OCI-LY3 (cell line): ENCODE measurements around the gene TICAM1.

ENCODE experiments used
- H2AFZ ChIP-seq: fragments of 200-600, 300-600 bp; shearing (Covaris generic); 2 replicates; pipeline ENCODE4 v1.6.0; 2014; ENCODE audit warnings: antibody characterized with exemption, low read depth, low read length
- H3K27ac ChIP-seq: fragments of 200-600, 300-600 bp; sonication (generic); 2 replicates; pipeline ENCODE4 v1.5.1; 2014; ENCODE audit warnings: mild to moderate bottlenecking, low read length, moderate library complexity, mixed read lengths
- H3K27me3 ChIP-seq: fragments of 200-600, 300-600 bp; sonication (generic); 2 replicates; pipeline ENCODE4 v1.6.1; 2014; ENCODE audit warnings: low read depth, low read length, mixed read lengths
- H3K36me3 ChIP-seq: fragments of 200-600, 300-600 bp; sonication (generic); replicated peaks from 2 replicates; pipeline ENCODE3; 2014; ENCODE audit warnings: low read depth, low read length, mixed read lengths
- H3K4me1 ChIP-seq: fragments of 300-600, 200-600 bp; sonication (generic); 2 replicates; pipeline ENCODE4 v1.6.1; 2014; ENCODE audit warnings: low read length, mixed read lengths
- H3K4me2 ChIP-seq: fragments of 200-600, 300-600 bp; sonication (generic); 2 replicates; pipeline ENCODE4 v1.6.1; 2014; ENCODE audit warnings: low read length, mixed read lengths
- H3K4me3 ChIP-seq: fragments of 300-600, 200-600 bp; sonication (generic); 2 replicates; pipeline ENCODE4 v1.5.1; 2014; ENCODE audit warnings: antibody characterized with exemption, mild to moderate bottlenecking, low read length, moderate library complexity
- H3K79me2 ChIP-seq: fragments of 300-600, 200-600 bp; shearing (Covaris generic); 2 replicates; pipeline ENCODE4 v1.6.1; 2014; ENCODE audit warnings: mild to moderate bottlenecking, low read length, mixed read lengths
- H3K9ac ChIP-seq: fragments of 300-600, 200-600 bp; shearing (Covaris generic); 2 replicates; pipeline ENCODE4 v1.6.0; 2014; ENCODE audit warnings: mild to moderate bottlenecking, low read length, moderate library complexity
- H3K9me3 ChIP-seq: fragments of 200-600, 300-600 bp; shearing (Covaris generic); 2 replicates; pipeline ENCODE4 v1.6.1; 2014; ENCODE audit warnings: low read length, mixed read lengths; ENCODE audit not compliant: insufficient read depth
- H4K20me1 ChIP-seq: fragments of 200-600, 300-600 bp; sonication (generic); 2 replicates; pipeline ENCODE4 v1.6.1; 2016; ENCODE audit warnings: low read length, mixed read lengths; ENCODE audit not compliant: insufficient read depth
- EZH2phosphoT487 ChIP-seq: fragments of 200-600 bp; shearing (Covaris generic); IDR thresholded peaks from 2 replicates; pipeline ENCODE4 v1.6.1; 2018; ENCODE audit warnings: antibody characterized with exemption, mixed run types, low read depth
- TF ChIP-seq, protein P1 (sequence below): fragments of 200-600, 300-600 bp; sonication (generic); IDR thresholded peaks from 2 replicates; pipeline ENCODE4 v1.5.1; 2014; ENCODE audit warnings: antibody characterized with exemption, low read length, low read depth

Gene TICAM1

DNA sequence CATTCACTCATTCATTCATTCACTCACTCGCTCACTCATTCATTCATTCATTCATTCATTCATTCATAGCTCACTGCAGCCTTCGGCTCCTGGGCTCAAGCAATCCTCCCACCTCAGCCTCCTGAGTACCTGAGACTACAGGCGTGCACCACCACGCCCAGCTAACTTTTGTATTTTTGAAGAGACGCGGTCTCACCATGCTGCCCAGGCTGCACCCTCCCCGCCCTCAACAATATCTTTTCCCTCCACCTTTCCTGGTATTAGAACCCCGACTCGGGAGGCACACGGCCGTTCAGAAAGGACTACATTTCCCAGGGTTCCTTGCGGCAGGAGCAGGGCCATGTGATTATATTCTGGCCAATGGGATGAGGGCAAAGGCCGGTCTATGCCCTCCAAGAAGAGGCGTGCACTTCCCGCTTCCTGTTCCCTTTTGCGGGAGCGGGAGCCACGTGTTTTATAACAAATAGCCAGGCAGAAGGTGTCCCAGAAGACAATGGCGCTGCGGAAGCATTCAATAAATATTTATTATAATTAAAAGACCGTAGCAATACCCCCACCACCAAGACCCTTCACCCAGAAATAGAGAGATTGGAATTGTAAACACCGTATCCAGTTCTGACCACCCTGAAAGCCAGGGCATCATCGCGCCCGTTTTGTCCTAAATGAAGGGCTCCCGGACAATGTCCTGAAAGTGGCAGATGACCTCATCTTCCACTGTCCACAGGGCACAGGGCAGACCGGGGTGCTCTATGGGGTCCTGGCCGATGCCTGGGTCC lies 15.9 kb downstream of the TICAM1 start:
- no peak overlapping the region for H3K4me2 ChIP-seq
- no peak for TF ChIP-seq EZH2phosphoT487
- TF ChIP-seq, protein P1, sequence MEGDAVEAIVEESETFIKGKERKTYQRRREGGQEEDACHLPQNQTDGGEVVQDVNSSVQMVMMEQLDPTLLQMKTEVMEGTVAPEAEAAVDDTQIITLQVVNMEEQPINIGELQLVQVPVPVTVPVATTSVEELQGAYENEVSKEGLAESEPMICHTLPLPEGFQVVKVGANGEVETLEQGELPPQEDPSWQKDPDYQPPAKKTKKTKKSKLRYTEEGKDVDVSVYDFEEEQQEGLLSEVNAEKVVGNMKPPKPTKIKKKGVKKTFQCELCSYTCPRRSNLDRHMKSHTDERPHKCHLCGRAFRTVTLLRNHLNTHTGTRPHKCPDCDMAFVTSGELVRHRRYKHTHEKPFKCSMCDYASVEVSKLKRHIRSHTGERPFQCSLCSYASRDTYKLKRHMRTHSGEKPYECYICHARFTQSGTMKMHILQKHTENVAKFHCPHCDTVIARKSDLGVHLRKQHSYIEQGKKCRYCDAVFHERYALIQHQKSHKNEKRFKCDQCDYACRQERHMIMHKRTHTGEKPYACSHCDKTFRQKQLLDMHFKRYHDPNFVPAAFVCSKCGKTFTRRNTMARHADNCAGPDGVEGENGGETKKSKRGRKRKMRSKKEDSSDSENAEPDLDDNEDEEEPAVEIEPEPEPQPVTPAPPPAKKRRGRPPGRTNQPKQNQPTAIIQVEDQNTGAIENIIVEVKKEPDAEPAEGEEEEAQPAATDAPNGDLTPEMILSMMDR = no peak
- no peaks in the 10 kb centered on the region for H3K27me3 ChIP-seq
- peaks cover 32% of the 10 kb centered on the region for H3K79me2 ChIP-seq
- no peak overlapping the region for H3K9ac ChIP-seq
- H3K4me3 ChIP-seq = no peak overlapping the region
- peaks cover 10% of the 10 kb centered on the region for H3K4me1 ChIP-seq
- H4K20me1 ChIP-seq = peaks cover 46% of the 10 kb centered on the region
- peaks cover 42% of the 10 kb centered on the region for H3K36me3 ChIP-seq
- no peak overlapping the region for H3K27ac ChIP-seq
- H2AFZ ChIP-seq = no peak overlapping the region
- H3K9me3 ChIP-seq = no peaks in the 10 kb centered on the region

DNA sequence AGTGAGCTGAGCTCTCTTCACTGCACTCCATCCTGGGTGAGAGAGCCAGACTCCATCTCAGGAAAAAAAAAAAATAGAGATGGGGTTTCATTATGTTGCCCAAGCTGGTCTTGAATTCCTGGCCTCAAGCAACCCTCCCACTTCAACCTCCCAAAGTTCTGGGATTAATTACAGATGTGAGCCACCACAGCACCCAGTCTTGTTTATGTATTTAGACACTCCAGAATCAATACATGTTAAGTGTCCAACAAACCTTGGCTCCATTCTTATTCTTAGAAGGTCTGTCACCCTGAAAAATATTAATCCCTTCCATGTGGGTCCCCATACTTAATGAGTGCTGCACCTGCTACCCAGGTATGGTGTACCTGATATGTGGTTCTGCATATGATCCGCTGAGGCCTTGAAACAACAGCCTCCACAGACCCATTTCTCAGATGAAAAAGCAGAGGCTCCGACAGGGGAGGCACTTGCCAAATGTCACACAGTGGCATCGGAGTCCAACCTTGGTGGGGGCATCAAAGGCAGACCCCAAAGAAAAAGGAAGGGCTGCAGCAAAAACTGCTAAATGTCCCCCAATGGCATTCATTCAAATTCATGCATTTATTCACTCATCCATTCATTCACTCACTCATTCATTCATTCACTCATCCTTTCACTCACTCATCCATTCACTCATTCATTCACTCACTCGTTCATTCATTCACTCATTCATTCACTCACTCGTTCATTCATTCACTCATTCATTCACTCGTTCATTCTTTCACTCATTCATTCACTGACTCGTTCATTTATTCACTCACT lies 16.7 kb downstream of the TICAM1 start:
- Histone ChIP-seq H4K20me1 (peaks cover 44% of the 10 kb centered on the region), H3K79me2 (peaks cover 29% of the 10 kb centered on the region), H3K27me3 (no peaks in the 10 kb centered on the region), H3K27ac (no peak overlapping the region), H2AFZ (no peak overlapping the region), H3K4me2 (no peak overlapping the region), H3K4me3 (no peak overlapping the region), H3K9me3 (no peaks in the 10 kb centered on the region), H3K9ac (no peak overlapping the region), H3K36me3 (peaks cover 42% of the 10 kb centered on the region), H3K4me1 (peaks cover 11% of the 10 kb centered on the region)
- TF ChIP-seq, protein P1 = no peak
- TF ChIP-seq EZH2phosphoT487 = no peak

DNA sequence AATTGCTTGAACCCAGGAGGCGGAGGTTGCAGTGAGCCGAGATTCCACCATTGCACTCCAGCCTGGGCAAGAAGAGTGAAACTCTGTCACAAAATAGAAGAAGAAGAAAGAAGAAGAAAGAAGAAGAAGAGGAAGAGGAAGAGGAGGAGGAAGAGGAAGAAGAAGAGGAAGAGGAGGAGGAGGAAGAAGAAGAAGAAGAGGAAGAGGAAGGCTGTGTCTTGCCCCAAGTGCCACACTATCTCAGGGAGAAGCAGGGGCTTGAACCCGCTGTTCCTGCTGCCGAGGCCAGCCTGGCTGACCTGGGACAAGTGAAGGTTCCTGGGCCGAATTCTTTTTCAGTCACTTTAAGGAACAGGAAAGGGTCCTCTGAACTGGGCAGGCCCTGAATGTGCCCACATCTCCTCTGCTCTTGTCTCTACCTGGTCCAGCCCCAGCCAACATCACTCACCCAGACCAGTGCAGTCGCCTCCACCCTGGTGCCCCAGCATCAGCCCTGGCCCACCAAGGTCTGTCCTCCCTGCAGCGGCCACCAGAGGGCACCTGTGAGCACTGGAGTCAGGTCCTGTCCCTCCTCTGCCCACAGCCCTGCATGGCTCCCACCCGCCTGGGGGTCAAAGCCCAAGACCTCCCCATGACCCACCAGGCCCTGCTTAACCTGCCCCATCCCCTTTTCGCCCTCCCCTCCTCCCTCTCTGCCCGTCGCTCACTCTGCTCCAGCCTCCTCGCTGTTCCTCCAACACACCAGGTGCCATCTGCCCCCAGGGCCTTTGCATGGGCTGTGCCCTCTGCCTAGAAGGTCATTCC lies 20.0 kb downstream of the TICAM1 start:
- no peaks in the 10 kb centered on the region for H3K27me3 ChIP-seq
- H3K9me3 ChIP-seq = no peaks in the 10 kb centered on the region
- peaks cover 17% of the 10 kb centered on the region for H4K20me1 ChIP-seq
- H3K4me3 ChIP-seq = no peak overlapping the region
- no peak overlapping the region for H2AFZ ChIP-seq
- TF ChIP-seq EZH2phosphoT487 = no peak
- TF ChIP-seq, protein P1 = peak; percentile 91
- no peak overlapping the region for H3K4me2 ChIP-seq
- H3K36me3 ChIP-seq = peaks cover 16% of the 10 kb centered on the region
- no peak overlapping the region for H3K27ac ChIP-seq
- no peak overlapping the region for H3K9ac ChIP-seq
- H3K79me2 ChIP-seq = peaks cover 4% of the 10 kb centered on the region; the same call in 1 of the 2 replicates
- H3K4me1 ChIP-seq = peaks cover 24% of the 10 kb centered on the region

DNA sequence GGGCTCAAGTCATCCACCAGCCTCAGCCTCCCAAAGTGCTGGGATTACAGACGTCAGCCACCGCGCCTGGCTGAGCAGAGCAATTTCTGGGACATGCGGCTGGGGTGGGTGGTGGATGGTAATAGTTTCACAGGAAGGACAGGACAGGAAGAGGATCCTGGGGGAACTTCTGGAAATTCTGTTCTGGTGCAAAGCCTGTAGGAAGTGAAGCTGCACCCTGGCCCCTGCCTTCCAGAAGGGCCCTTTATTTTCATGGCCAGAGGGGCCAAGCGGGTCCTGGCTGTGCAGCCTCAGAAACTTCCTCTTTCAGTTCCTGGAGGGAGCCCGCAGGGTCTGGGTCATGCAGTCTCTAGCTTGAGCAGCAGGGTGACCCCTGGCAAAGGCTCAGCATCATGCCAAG lies 24.3 kb downstream of the TICAM1 start:
- no peak overlapping the region for H3K4me3 ChIP-seq
- no peaks in the 10 kb centered on the region for H3K27me3 ChIP-seq
- H3K4me1 ChIP-seq = peaks cover 17% of the 10 kb centered on the region
- no peaks in the 10 kb centered on the region for H4K20me1 ChIP-seq
- H3K9ac ChIP-seq = no peak overlapping the region
- H3K79me2 ChIP-seq = no peaks in the 10 kb centered on the region
- no peak overlapping the region for H2AFZ ChIP-seq
- TF ChIP-seq EZH2phosphoT487 = no peak
- TF ChIP-seq, protein P1 = no peak
- H3K4me2 ChIP-seq = peak overlapping the region; percentile 10; the same call in 1 of the 2 replicates
- no peaks in the 10 kb centered on the region for H3K9me3 ChIP-seq
- H3K36me3 ChIP-seq = no peaks in the 10 kb centered on the region
- H3K27ac ChIP-seq = no peak overlapping the region
